Heart left ventricle (tissue), 16 donors: ENCODE data around the gene MGLL. TPM values are rescaled to one million over a fixed set of nuclear protein-coding genes. Genes with fewer than 3 reads are reported as not detected.
A peak's percentile ranks its signal among the peaks of the same experiment; 100 is the strongest.

Experiments
- ATAC-seq, 4 donors: fragments of 200-7000 bp; cut with Tn5 transposase; one replicate each; pipeline ENCODE4 v1.9.1; 2020 to 2022; ENCODE audit warnings: moderate library complexity in 4 of 4, mild to moderate bottlenecking in 3 of 4, moderate number of reproducible peaks in 1 of 4
- DNase-seq, 5 donors: peaks; one replicate each; pipeline ENCODE4 v3.0.0-alpha.2; 2020
- H3K27ac ChIP-seq, 12 donors: fragments of 200-600 bp; sonication (generic) in 4 of 12; one replicate each; pipeline versions ENCODE4 v1.5.0 to v1.8.0; 2016 to 2022; ENCODE audit warnings: mild to moderate bottlenecking in 2 of 12
- H3K27me3 ChIP-seq, 9 donors: fragments of 200-600 bp; sonication (generic) in 2 of 9; one replicate each; pipeline versions ENCODE4 v1.5.1 to v1.8.0; 2016 to 2022; ENCODE audit warnings: mild to moderate bottlenecking in 3 of 9
- H3K36me3 ChIP-seq, 9 donors: fragments of 200-600 bp; sonication (generic) in 2 of 9; one replicate each; pipeline versions ENCODE4 v1.5.0 to v1.8.0; 2018 to 2022; ENCODE audit warnings: mild to moderate bottlenecking in 2 of 9
- H3K4me1 ChIP-seq, 12 donors: fragments of 200-600 bp; sonication (generic) in 4 of 12; one replicate each; pipeline versions ENCODE4 v1.5.0 to v1.8.0; 2016 to 2022; ENCODE audit warnings: mild to moderate bottlenecking in 3 of 12
- H3K4me3 ChIP-seq, 12 donors: fragments of 200-600 bp; sonication (generic) in 4 of 12; one replicate each; pipeline versions ENCODE4 v1.5.0 to v1.8.0; 2017 to 2022; ENCODE audit warnings: mild to moderate bottlenecking in 9 of 12, moderate library complexity in 4 of 12
- H3K9me3 ChIP-seq, 12 donors: fragments of 200-600 bp; sonication (generic) in 4 of 12; one replicate each; pipeline versions ENCODE4 v1.5.0 to v1.8.0; 2016 to 2022; ENCODE audit warnings: mild to moderate bottlenecking in 1 of 12
- CTCF ChIP-seq, 12 donors: fragments of 200-600 bp; sonication (generic) in 4 of 12; IDR thresholded peaks; one replicate each; pipeline versions ENCODE4 v1.5.0 to v1.8.0; 2018 to 2022; ENCODE audit warnings: antibody characterized with exemption in 12 of 12, mild to moderate bottlenecking in 5 of 12
- POLR2A ChIP-seq, 2 donors: fragments of 450-650 bp; IDR thresholded peaks; one replicate each; pipeline ENCODE4 v1.6.1; 2017; ENCODE audit warnings: antibody characterized with exemption in 2 of 2, mild to moderate bottlenecking in 2 of 2, moderate library complexity in 2 of 2
- WGBS, 4 donors: extraction: QIAGEN DNeasy Blood & Tissue Kit in 2 of 4; methylation state at CpG; one replicate each; pipeline versions ENCODE4 v1.1.5 to v1.1.7; 2013 to 2018; 5-methylcytosine and 5-hydroxymethylcytosine counted together
- intact Hi-C, 10 donors: fragments of 100-400 bp; cut with DNase I; formaldehyde crosslinking; loops; one replicate each; pipeline versions ENCODE4 v1.11.1 to v1.14.2; 2022
- polyA plus RNA-seq, 2 donors: library from polyadenylated mRNA; stranded (reverse); fragments of 200-250 nt; gene quantifications; one replicate each; pipeline ENCODE4 v1.2.3, GENCODE V29; 2013
- total RNA-seq, 9 donors: library from RNA; depleted of rRNA in 2 of 9; stranded (reverse); fragments of >200 nt in 2 of 9; fragmentation: NEBNext Ultra II Directional in 3 of 9; extraction: Animal tissue kit (Norgen Biotek cat#: 25700) in 3 of 9; gene quantifications; one replicate each; pipeline versions ENCODE4 v1.1.0 to v1.2.4, GENCODE V29; 2016 to 2023
- donor health status: ischemic (EF 13 %, LVEDD 7.1; RV severe dilation, severe dysfunction).
- donor health status: healthy with polysubstance abuse.
- donor health status: DM: no; HTN: yes; CAD: no.
- donor health status: DM: no; HTN: no; CAD: no.
- donor health status: ischemic (EF 25% LVEDD 6.9; RV normal size, moderate dysfunction).
- donor health status: ischemic (EF 25% LVEDD 5.7; RV mildly dilated, moderate dysfunction).
- donor health status: healthy.
- donor health status: DM: yes; HTN: yes; CAD: no.
- donor health status: ischemic (EF 35%, LVEDD 5.7; RV mildly dilated, moderate dysfunction).
- donor health status: nonischemic (EF 11% LVEDD 7.7; RV severe dilation, severe dysfunction).
- donor health status: DM: yes; HTN: yes; CAD: no.
- donor health status: PGD.
- donor health status: ischemic (EF 29% LVEDD 5.4; RV normal size, mild dysfunction).
- donor health status: nonischemic (EF 23%, LVEDD 6.1; RV moderate dilation, normal function).

The MGLL gene
- total and polyA plus RNA-seq, 11 donors = 38.5 to 119 (median 78.9) TPM

GRCh38 chr3:127764841-127765362 lies 57.4 kb downstream of the MGLL start:
- Histone ChIP-seq H3K27me3 (no peaks in the 10 kb centered on the region), H3K36me3 (peaks cover 0 to 24% (median 0%) of the 10 kb centered on the region in 9 donors), H3K4me3 (no peak overlapping the region), H3K27ac (peak overlapping the region in 2 of 12 donors; percentile 1 to 46), H3K4me1 (peaks cover 0 to 74% (median 50%) of the 10 kb centered on the region in 12 donors), H3K9me3 (peaks cover 0 to 22% (median 10%) of the 10 kb centered on the region in 12 donors)
- intact Hi-C loops = loop anchor here in 3 of 10 donors (5.0 to 10.0 kb wide), 3 partner anchors 200 to 210 kb away; no protein-coding TSS in a partner anchor
- TF ChIP-seq CTCF (IDR thresholded peaks at IDR 0.05) = no peak
- TF ChIP-seq POLR2A (IDR thresholded peaks at IDR 0.05) = no peak
- 68 to 81% (median 76%) methylated on average over 5 of the region's 5 CpGs for WGBS, 4 donors
- DNase-seq (no peak), ATAC-seq (no peak)

- Histone ChIP-seq H3K4me1 (peaks cover 0 to 74% (median 50%) of the 10 kb centered on the region in 12 donors), H3K27ac (peak overlapping the region in 5 of 12 donors; percentile 1 to 46 (median 43)), H3K4me3 (no peak overlapping the region), H3K9me3 (peaks cover 0 to 22% (median 10%) of the 10 kb centered on the region in 12 donors), H3K27me3 (no peaks in the 10 kb centered on the region), H3K36me3 (peaks cover 0 to 23% (median 0%) of the 10 kb centered on the region in 9 donors)
- intact Hi-C loops = loop anchor here in 3 of 10 donors (5.0 to 10.0 kb wide), 3 partner anchors 200 to 210 kb away; no protein-coding TSS in a partner anchor
- TF ChIP-seq POLR2A (IDR thresholded peaks at IDR 0.05) = no peak
- TF ChIP-seq CTCF (IDR thresholded peaks at IDR 0.05) = no peak
- 63 to 84% (median 80%) methylated on average over 8 of the region's 8 CpGs for WGBS, 4 donors
- no peak for ATAC-seq
- no peak for DNase-seq
Observed at GRCh38 chr3:127764301-127764700, 58.0 kb downstream of the MGLL start.

- peaks cover 0 to 23% (median 0%) of the 10 kb centered on the region in 9 donors for H3K36me3 ChIP-seq
- H3K9me3 ChIP-seq = peaks cover 0 to 18% (median 10%) of the 10 kb centered on the region in 12 donors
- H3K27ac ChIP-seq = peak overlapping the region in 7 of 12 donors; percentile 1 to 46 (median 43)
- H3K4me1 ChIP-seq = peaks cover 0 to 73% (median 50%) of the 10 kb centered on the region in 12 donors
- ATAC-seq (no peak), DNase-seq (no peak)
- 54 to 77% (median 55%) methylated on average over 7 of the region's 7 CpGs for WGBS, 4 donors
- intact Hi-C loops = loop anchor here in 3 of 10 donors (5.0 to 10.0 kb wide), 3 partner anchors 201 to 211 kb away; no protein-coding TSS in a partner anchor
- no peaks in the 10 kb centered on the region for H3K27me3 ChIP-seq
- H3K4me3 ChIP-seq = no peak overlapping the region
- TF ChIP-seq POLR2A (IDR thresholded peaks at IDR 0.05) = no peak
- TF ChIP-seq CTCF (IDR thresholded peaks at IDR 0.05) = no peak
Observed at GRCh38 chr3:127763816-127764215, 58.5 kb downstream of the MGLL start.

GRCh38 chr3:127763337-127763736 lies 59.0 kb downstream of the MGLL start:
- DNase-seq (no peak), ATAC-seq (no peak)
- Histone ChIP-seq H3K4me1 (peaks cover 0 to 68% (median 48%) of the 10 kb centered on the region in 12 donors), H3K27ac (peak overlapping the region in 8 of 12 donors; percentile 1 to 46 (median 40)), H3K9me3 (peaks cover 0 to 13% (median 10%) of the 10 kb centered on the region in 12 donors), H3K27me3 (no peaks in the 10 kb centered on the region), H3K36me3 (peaks cover 0 to 19% (median 0%) of the 10 kb centered on the region in 9 donors), H3K4me3 (no peak overlapping the region)
- TF ChIP-seq CTCF (IDR thresholded peaks at IDR 0.05) (no peak), POLR2A (IDR thresholded peaks at IDR 0.05) (no peak)
- intact Hi-C loops = loop anchor here in 3 of 10 donors (5.0 to 10.0 kb wide), 3 partner anchors 201 to 211 kb away; no protein-coding TSS in a partner anchor
- WGBS, 4 donors = 73 to 89% (median 81%) methylated on average over 6 to 8 of the region's 8 CpGs
